DND-41 (cell line): ENCODE measurements around the gene PPP1R1B.

ENCODE experiments used
- CTCF ChIP-seq: IDR thresholded peaks from 2 replicates; pipeline ENCODE4 v1.5.1; 2012; ENCODE audit warnings: borderline replicate concordance, low read length, moderate library complexity, mild to moderate bottlenecking; ENCODE audit not compliant: poor library complexity, severe bottlenecking; ENCODE audit errors: extremely low read depth
- EZH2 ChIP-seq: IDR thresholded peaks from 3 replicates; pipeline ENCODE4 v1.6.1; 2012; ENCODE audit warnings: borderline replicate concordance, low read depth, mild to moderate bottlenecking, moderate library complexity, low read length, inconsistent platforms; ENCODE audit not compliant: severe bottlenecking

- peak; percentile 100 for TF ChIP-seq CTCF
- no peak for TF ChIP-seq EZH2
Observed at GRCh38 chr17:39621523-39622379, 5.0 kb upstream of the PPP1R1B start.
